WTC11 (cell line): Measurements from ENCODE around the gene OSM. TPM values are rescaled to one million over a fixed set of nuclear protein-coding genes. Genes with fewer than 3 reads are reported as not detected.

Experiments used
- ATAC-seq: fragments of 200-7000 bp; cut with Tn5 transposase; 2 replicates; pipeline ENCODE4 v1.10.0; 2021; ENCODE audit warnings: mild to moderate bottlenecking, moderate library complexity
- CTCF ChIA-PET: fragments of 300-600 bp; sonication (Branson Sonifier 250); formaldehyde crosslinking; loops from one replicate; lab custom pipeline; 2021; ENCODE audit warnings: antibody characterized with exemption; lab: Charles Lee
- POLR2A ChIA-PET: fragments of 350-600 bp; sonication (Branson Sonifier 250); formaldehyde crosslinking; loops from one replicate; lab custom pipeline; 2021; ENCODE audit warnings: antibody characterized with exemption; lab: Charles Lee
- DNase-seq: peaks from one replicate; pipeline ENCODE4 v3.0.0; 2021; ENCODE audit warnings: low spot score
- H3K27ac Mint-ChIP-seq: 2 replicates; pipeline ENCODE4 v1.8.0; 2021; ENCODE audit warnings: mixed read lengths
- H3K27me3 Mint-ChIP-seq: 2 replicates; pipeline ENCODE4 v1.8.0; 2021; ENCODE audit warnings: low read depth, mild to moderate bottlenecking, moderate library complexity, mixed read lengths
- H3K36me3 Mint-ChIP-seq: 2 replicates; pipeline ENCODE4 v1.8.0; 2021; ENCODE audit warnings: mixed read lengths
- H3K4me1 Mint-ChIP-seq: 2 replicates; pipeline ENCODE4 v1.8.0; 2022; ENCODE audit warnings: mixed read lengths
- H3K4me3 Mint-ChIP-seq: 2 replicates; pipeline ENCODE4 v1.8.0; 2021; ENCODE audit warnings: mild to moderate bottlenecking, moderate library complexity, mixed read lengths
- H3K9me3 Mint-ChIP-seq: 2 replicates; pipeline ENCODE4 v1.8.0; 2021; ENCODE audit warnings: mixed read lengths
- CREB1 ChIP-seq: sonication (generic); formaldehyde crosslinking; IDR thresholded peaks from 2 replicates; pipeline ENCODE4 v1.8.0; 2023; ENCODE audit warnings: mild to moderate bottlenecking, missing genetic modification reagents
- CTCF ChIP-seq: fragments of 200-600 bp; IDR thresholded peaks from 2 replicates; pipeline ENCODE4 v1.8.0; 2022; ENCODE audit warnings: antibody characterized with exemption
- E2F4 ChIP-seq: sonication (generic); formaldehyde crosslinking; IDR thresholded peaks from 2 replicates; pipeline ENCODE4 v1.8.1; 2022; ENCODE audit warnings: low read depth, mild to moderate bottlenecking, moderate library complexity, missing genetic modification reagents, borderline replicate concordance
- FOXJ3 ChIP-seq: sonication (generic); formaldehyde crosslinking; IDR thresholded peaks from 2 replicates; pipeline ENCODE4 v1.9.0; 2021; ENCODE audit warnings: missing genetic modification reagents, mild to moderate bottlenecking, borderline replicate concordance
- JAZF1 ChIP-seq: fragments of 250-450 bp; sonication (Bioruptor Pico); IDR thresholded peaks from 2 replicates; pipeline ENCODE4 v1.9.0; 2021; ENCODE audit warnings: moderate library complexity, mild to moderate bottlenecking, inconsistent platforms
- KAT7 ChIP-seq: sonication (generic); formaldehyde crosslinking; IDR thresholded peaks from 2 replicates; pipeline ENCODE4 v1.8.1; 2023; ENCODE audit warnings: missing genetic modification reagents, mild to moderate bottlenecking, borderline replicate concordance
- NFATC4 ChIP-seq: fragments of 250-450 bp; sonication (Bioruptor Pico); IDR thresholded peaks from 2 replicates; pipeline ENCODE4 v1.9.0; 2021; ENCODE audit warnings: mild to moderate bottlenecking
- PRDM15 ChIP-seq: sonication (generic); formaldehyde crosslinking; IDR thresholded peaks from 2 replicates; pipeline ENCODE4 v1.8.0; 2022; ENCODE audit warnings: missing genetic modification reagents
- SOX15 ChIP-seq: fragments of 250-450 bp; sonication (Bioruptor Pico); IDR thresholded peaks from 2 replicates; pipeline ENCODE4 v1.9.0; 2021; ENCODE audit warnings: mild to moderate bottlenecking
- SP1 ChIP-seq: sonication (generic); formaldehyde crosslinking; conservative IDR thresholded peaks from 2 replicates; pipeline ENCODE4 v1.8.1; 2022; ENCODE audit warnings: missing genetic modification reagents
- TEAD4 ChIP-seq: sonication (generic); formaldehyde crosslinking; IDR thresholded peaks from 2 replicates; pipeline ENCODE4 v1.8.0; 2022; ENCODE audit warnings: mild to moderate bottlenecking, missing genetic modification reagents
- USF1 ChIP-seq: sonication (generic); formaldehyde crosslinking; IDR thresholded peaks from 2 replicates; pipeline ENCODE4 v1.8.0; 2022; ENCODE audit warnings: mild to moderate bottlenecking, missing genetic modification reagents
- ZBTB21 ChIP-seq: sonication (generic); formaldehyde crosslinking; IDR thresholded peaks from 2 replicates; pipeline ENCODE4 v1.8.1; 2023; ENCODE audit warnings: mild to moderate bottlenecking, missing genetic modification reagents, borderline replicate concordance
- ZNF425 ChIP-seq: fragments of 250-450 bp; sonication (Bioruptor Pico); conservative IDR thresholded peaks from 2 replicates; pipeline ENCODE4 v1.9.0; 2021; ENCODE audit warnings: mild to moderate bottlenecking
- ZNF532 ChIP-seq: fragments of 250-450 bp; sonication (Bioruptor Pico); IDR thresholded peaks from 2 replicates; pipeline ENCODE4 v1.9.0; 2021; ENCODE audit warnings: mild to moderate bottlenecking, borderline replicate concordance
- ZNF671 ChIP-seq: fragments of 250-450 bp; sonication (Bioruptor Pico); IDR thresholded peaks from 2 replicates; pipeline ENCODE4 v1.8.0; 2021; ENCODE audit warnings: mild to moderate bottlenecking
- total RNA-seq: library from RNA; stranded (reverse); gene quantifications from 3 replicates; pipeline ENCODE4 v1.2.3, GENCODE V29; 2021

OSM gene
- total RNA-seq, 1 experiment from 2014 or later, result not detected

GRCh38 chr22:30309951-30310741 is 43.5 kb upstream of the OSM start:
- Mint-ChIP-seq H3K27ac (no peak overlapping the region), H3K4me3 (no peak overlapping the region), H3K36me3 (no peaks in the 10 kb centered on the region), H3K4me1 (peaks cover 10% of the 10 kb centered on the region)
- POLR2A ChIA-PET, result no interaction called here
- DNase-seq, result no peak
- TF ChIP-seq ZBTB21 (CRISPR knock-in tag) (no peak), NFATC4 (CRISPR knock-in tag) (no peak), ZNF532 (no peak), JAZF1 (CRISPR knock-in tag) (no peak), KAT7 (CRISPR knock-in tag) (no peak), USF1 (no peak), ZNF425 (CRISPR knock-in tag) (no peak), SP1 (CRISPR knock-in tag) (no peak), FOXJ3 (CRISPR knock-in tag) (no peak)
- TF ChIP-seq, all 79 proteins: peak for 0
- H3K27me3 Mint-ChIP-seq, result no peaks in the 10 kb centered on the region
- CTCF ChIA-PET, result interaction anchor here (0.8 kb wide), 1 partner anchor 22 kb away, joined by 3 read pairs; no protein-coding TSS in a partner anchor
- no peak for ATAC-seq
- no peaks in the 10 kb centered on the region for H3K9me3 Mint-ChIP-seq

- Mint-ChIP-seq H3K9me3 (no peaks in the 10 kb centered on the region), H3K4me3 (no peak overlapping the region), H3K4me1 (peaks cover 10% of the 10 kb centered on the region), H3K36me3 (no peaks in the 10 kb centered on the region), H3K27ac (no peak overlapping the region), H3K27me3 (no peaks in the 10 kb centered on the region)
- ChIA-PET CTCF (interaction anchor here (1.0 kb wide), 1 partner anchor 21 kb away, joined by 3 read pairs; no protein-coding TSS in a partner anchor), POLR2A (no interaction called here)
- no peak for DNase-seq
- no peak for ATAC-seq
- no peak for TF ChIP-seq TEAD4 (CRISPR knock-in tag)
- no peak for TF ChIP-seq PRDM15 (CRISPR knock-in tag)
- TF ChIP-seq CTCF, result no peak
- TF ChIP-seq CREB1 (CRISPR knock-in tag), result no peak
- TF ChIP-seq E2F4, result no peak
- no peak for TF ChIP-seq ZNF671 (CRISPR knock-in tag)
- no peak for TF ChIP-seq SP1 (CRISPR knock-in tag)
- TF ChIP-seq SOX15, result no peak
- TF ChIP-seq ZNF425 (CRISPR knock-in tag), result no peak
Observed at GRCh38 chr22:30308518-30309230, 42.0 kb upstream of the OSM start.
